Fibroblast of lung (primary cell): Measurements from ENCODE around the gene CARHSP1.

Experiments used
- CTCF ChIP-seq, 2 donors: IDR thresholded peaks in 1 of 2; conservative IDR thresholded peaks in 1 of 2; 1 replicate in 1 of 2; 2 replicates in 1 of 2; pipeline ENCODE4 v1.5.1; 2011 to 2012; ENCODE audit warnings: low read length in 2 of 2, control low read depth in 1 of 2, inconsistent platforms in 1 of 2, low read depth in 1 of 2, mild to moderate bottlenecking in 1 of 2
- EZH2 ChIP-seq: IDR thresholded peaks from 2 replicates; pipeline ENCODE4 v1.5.1; 2012; ENCODE audit warnings: low read length, control low read depth, mild to moderate bottlenecking; ENCODE audit errors: missing control alignments

GRCh38 chr16:8890549-8890921 lies 21.7 kb upstream of the CARHSP1 start:
- TF ChIP-seq CTCF (conservative IDR thresholded peaks at IDR 0.05 in 1 of 2, IDR thresholded peaks at IDR 0.05 in 1 of 2; ENCODE audit: low read depth in 1 of 2, low read length in 2 of 2) = no peak
- TF ChIP-seq EZH2 = no peak
